Fibroblast of mammary gland (primary cell): ENCODE measurements around the gene TMEM123.

ENCODE experiments used
- DNase-seq: peaks from one replicate; pipeline ENCODE4 v3.0.0-alpha.2; 2010; ENCODE audit warnings: low read depth
- H3K4me3 ChIP-seq: 2 replicates; pipeline ENCODE4 v1.5.1; 2011; ENCODE audit warnings: low read depth, mild to moderate bottlenecking, low read length, moderate library complexity; ENCODE audit not compliant: control insufficient read depth
- CTCF ChIP-seq: conservative IDR thresholded peaks from 2 replicates; pipeline ENCODE4 v1.5.1; 2011; ENCODE audit warnings: low read depth, low read length, inconsistent platforms; ENCODE audit not compliant: control insufficient read depth, insufficient read depth

The TMEM123 gene

DNA sequence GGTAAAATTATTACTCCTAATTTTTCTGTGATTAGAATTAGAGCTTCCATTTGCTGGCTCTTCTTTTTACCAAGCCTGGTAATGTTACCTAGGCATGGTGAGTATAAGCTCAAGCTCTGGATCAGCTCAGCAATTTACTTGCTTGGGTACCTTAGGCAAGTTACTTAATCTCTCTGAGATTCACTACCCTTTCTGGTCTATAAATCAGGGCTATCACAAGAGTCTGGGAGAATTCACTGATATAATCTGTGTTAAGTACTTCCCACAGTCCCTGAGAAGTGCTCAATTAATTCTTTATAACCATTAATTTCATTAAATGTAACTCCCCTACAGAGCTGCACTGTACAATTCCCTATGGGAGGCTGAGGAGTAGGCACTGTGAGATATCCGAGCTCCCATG lies 44.2 kb downstream of the TMEM123 start:
- no peak for DNase-seq
- H3K4me3 ChIP-seq: no peak overlapping the region
- TF ChIP-seq CTCF: no peak

GRCh38 chr11:102407901-102408300 lies 44.7 kb downstream of the TMEM123 start:
- no peak for DNase-seq
- no peak overlapping the region for H3K4me3 ChIP-seq
- TF ChIP-seq CTCF: no peak

DNA sequence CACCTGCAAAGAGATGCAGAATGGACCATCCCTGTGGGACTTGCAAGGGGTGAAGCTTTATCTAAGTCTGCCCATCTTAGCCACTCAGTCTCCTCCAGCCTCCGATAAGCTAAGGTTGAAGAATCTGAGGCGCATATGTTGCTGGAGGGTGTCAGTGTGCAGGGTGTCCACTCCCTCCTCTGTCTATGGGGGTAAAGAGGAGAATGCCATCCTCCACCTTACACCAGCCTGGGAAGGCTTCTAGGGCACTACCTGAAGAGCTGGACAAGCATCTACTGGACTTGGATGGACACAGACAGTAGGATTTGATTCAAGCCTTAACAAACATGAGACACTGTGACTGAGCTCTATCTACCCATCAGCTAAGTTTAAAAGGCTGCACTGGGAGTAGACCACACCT lies 46.5 kb downstream of the TMEM123 start:
- no peak for TF ChIP-seq CTCF
- no peak overlapping the region for H3K4me3 ChIP-seq
- DNase-seq: no peak

DNA sequence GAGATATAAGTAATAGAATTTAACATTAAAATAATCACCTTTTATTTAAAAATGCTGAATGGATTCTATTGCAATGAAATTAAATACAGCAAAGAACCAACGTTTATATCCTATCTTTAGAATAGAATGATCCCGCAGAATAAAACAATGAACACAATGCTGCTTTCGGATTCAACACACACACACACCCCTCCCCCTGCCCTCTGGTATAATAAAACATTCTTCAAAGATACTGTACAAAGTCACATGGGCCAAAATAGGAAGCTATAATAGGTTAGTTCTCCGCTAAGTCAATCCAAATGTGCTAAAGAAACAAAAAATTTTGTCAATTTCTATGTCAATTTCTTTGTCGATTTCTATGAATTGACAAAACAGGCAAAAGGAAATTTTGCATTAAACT lies 47.1 kb downstream of the TMEM123 start:
- no peak for DNase-seq
- no peak overlapping the region for H3K4me3 ChIP-seq
- no peak for TF ChIP-seq CTCF

GRCh38 chr11:102402548-102402947 lies 50.0 kb downstream of the TMEM123 start:
- no peak for DNase-seq
- no peak overlapping the region for H3K4me3 ChIP-seq
- TF ChIP-seq CTCF: no peak

DNA sequence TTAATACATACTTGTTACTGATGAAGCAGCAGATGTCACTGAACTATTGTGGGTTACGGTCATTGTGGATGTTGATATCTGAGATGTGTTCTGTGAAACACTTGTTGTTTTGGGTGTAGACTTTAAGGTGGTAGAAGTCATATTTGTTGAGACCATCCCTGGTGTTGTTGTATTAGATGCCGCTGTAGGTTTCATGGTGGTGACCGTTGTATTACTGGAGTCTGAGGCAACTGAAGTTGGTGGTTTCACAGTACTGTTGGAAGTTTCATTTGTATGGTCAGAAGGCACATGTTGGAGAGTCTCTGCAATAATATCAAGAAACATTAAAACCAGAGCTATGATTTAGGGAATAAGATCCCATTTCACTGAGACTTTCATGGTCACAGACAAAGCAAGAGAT lies 50.7 kb downstream of the TMEM123 start:
- H3K4me3 ChIP-seq: no peak overlapping the region
- TF ChIP-seq CTCF: no peak
- DNase-seq: no peak

GRCh38 chr11:102400603-102401002 lies 52.0 kb downstream of the TMEM123 start:
- no peak for DNase-seq
- H3K4me3 ChIP-seq: no peak overlapping the region
- TF ChIP-seq CTCF: no peak
